ENCODE results near the gene TARBP1. TPM values are rescaled to one million over a fixed set of nuclear protein-coding genes. Genes with fewer than 3 reads are reported as not detected.
A peak's percentile ranks its signal among the peaks of the same experiment; 100 is the strongest.

The TARBP1 gene
- total and polyA plus RNA-seq, 2 of the 8 experiments (the other 6 are each of a cell fraction or from before 2014, with no cell fraction given): 21.9 to 32.3 TPM

- no peak for TF ChIP-seq POU5F1 (IDR thresholded peaks at IDR 0.05; ENCODE audit: low read depth, low read length)
- TF ChIP-seq GTF2F1 (IDR thresholded peaks at IDR 0.05; ENCODE audit: borderline replicate concordance, low read depth, low read length): no peak; the same call in 1 of the 2 replicates
- no peak for TF ChIP-seq SIRT6 (IDR thresholded peaks at IDR 0.05; ENCODE audit: low read length)
- TF ChIP-seq RNF2 (IDR thresholded peaks at IDR 0.05; ENCODE audit: borderline replicate concordance, low read depth, low read length, missing control alignments, poor library complexity, severe bottlenecking): no peak
- TF ChIP-seq ATF2 (IDR thresholded peaks at IDR 0.05; ENCODE audit: low read length): no peak
- no peak for TF ChIP-seq SP1 (IDR thresholded peaks at IDR 0.05; ENCODE audit: low read depth, low read length)
- no peak for TF ChIP-seq CEBPB (IDR thresholded peaks at IDR 0.05; ENCODE audit: low read depth, low read length)
- TF ChIP-seq SP4 (IDR thresholded peaks at IDR 0.05; ENCODE audit: low read length): 0 out of 2 replicates have a peak, but pooled peaks have one; percentile 35
- no peak for TF ChIP-seq CHD1 (IDR thresholded peaks at IDR 0.05; ENCODE audit: low read depth, low read length)
- TF ChIP-seq KDM5A (IDR thresholded peaks at IDR 0.05; ENCODE audit: low read length): peak; percentile 57; the same call in 1 of the 2 replicates
- no peak for TF ChIP-seq HDAC6 (IDR thresholded peaks at IDR 0.05; ENCODE audit: low read depth, low read length)
- TF ChIP-seq SUZ12 (IDR thresholded peaks at IDR 0.05; ENCODE audit: low read length): no peak
- TF ChIP-seq CTBP2 (IDR thresholded peaks at IDR 0.05; ENCODE audit: borderline replicate concordance, insufficient read depth, insufficient read length, low read length): no peak
- peak; percentile 34; the same call in 1 of the 2 replicates for TF ChIP-seq SP2 (IDR thresholded peaks at IDR 0.05; ENCODE audit: low read length)
- peak; percentile 38; the same call in 1 of the 2 replicates for TF ChIP-seq KDM1A (IDR thresholded peaks at IDR 0.05; ENCODE audit: borderline replicate concordance, low read length)
Measured at GRCh38 chr1:234373064-234373958, 105.7 kb downstream of the TARBP1 start, which contains the start of gene COA6 (continued).
